HUES6 (cell line): ENCODE data around the gene ITIH6.

Experiments used
- H3K27ac ChIP-seq: 2 replicates; pipeline ENCODE4 v1.7.0; 2013; ENCODE audit warnings: low read depth, mild to moderate bottlenecking, low read length, inconsistent platforms
- H3K27me3 ChIP-seq: 2 replicates; pipeline ENCODE4 v1.6.1; 2013; ENCODE audit warnings: low read length; ENCODE audit not compliant: control insufficient read depth, insufficient read depth
- H3K36me3 ChIP-seq: 2 replicates; pipeline ENCODE4 v1.6.1; 2013; ENCODE audit warnings: low read length; ENCODE audit not compliant: control insufficient read depth, insufficient read depth
- H3K4me1 ChIP-seq: 2 replicates; pipeline ENCODE4 v1.6.1; 2013; ENCODE audit warnings: low read length; ENCODE audit not compliant: control insufficient read depth, insufficient read depth
- H3K4me3 ChIP-seq: 2 replicates; pipeline ENCODE4 v1.5.1; 2013; ENCODE audit warnings: low read depth, low read length
- H3K9ac ChIP-seq: one replicate; pipeline ENCODE4 v1.6.1; 2013; ENCODE audit warnings: mild to moderate bottlenecking, low read length
- H3K9me3 ChIP-seq: 2 replicates; pipeline ENCODE4 v1.6.1; 2013; ENCODE audit warnings: low read depth, low read length; ENCODE audit not compliant: control insufficient read depth, insufficient read depth

ITIH6 gene

DNA sequence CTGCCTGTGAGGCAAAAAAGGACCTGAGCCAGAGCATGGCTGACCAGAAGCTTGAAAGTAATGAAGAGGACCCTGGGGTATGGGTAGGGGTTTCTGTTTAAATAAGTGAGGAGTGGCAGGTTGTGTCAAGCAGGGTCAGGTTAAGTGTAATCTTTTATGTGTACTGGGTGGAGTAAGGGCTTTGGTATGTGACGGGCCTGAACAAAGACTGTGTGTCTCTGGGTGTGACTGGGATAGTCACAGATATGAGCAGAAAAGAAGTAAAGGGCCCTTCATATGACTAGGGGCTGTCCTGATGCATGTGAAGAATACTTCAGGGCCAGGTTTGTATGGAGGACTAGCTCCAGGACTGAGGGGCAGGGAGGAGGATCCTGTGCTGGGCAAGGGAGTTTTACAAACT lies 82.4 kb downstream of the ITIH6 start:
- no peak overlapping the region for H3K9ac ChIP-seq
- H3K4me3 ChIP-seq: no peak overlapping the region
- H3K27ac ChIP-seq: no peak overlapping the region
- H3K9me3 ChIP-seq: peaks cover 8% of the 10 kb centered on the region; the same call in 1 of the 2 replicates
- H3K4me1 ChIP-seq: no peaks in the 10 kb centered on the region
- H3K27me3 ChIP-seq: no peaks in the 10 kb centered on the region
- no peaks in the 10 kb centered on the region for H3K36me3 ChIP-seq

DNA sequence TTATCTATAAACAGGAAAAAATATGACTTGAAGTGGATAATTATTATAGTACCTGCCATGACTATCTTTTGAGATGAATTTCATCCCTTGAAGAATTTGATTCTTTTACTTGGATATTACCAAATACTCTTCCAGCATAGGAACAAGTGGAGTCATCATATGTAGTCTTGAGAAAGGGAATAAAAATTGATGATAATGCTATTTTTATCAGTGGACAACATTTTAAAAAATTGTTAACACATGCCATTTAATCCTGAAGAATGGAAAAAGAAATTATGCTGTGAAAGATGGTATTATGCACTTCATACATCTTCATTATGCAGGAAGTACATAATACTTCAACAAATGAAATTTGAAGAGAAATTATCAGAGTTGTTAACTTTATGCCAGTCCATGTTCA lies 83.6 kb downstream of the ITIH6 start:
- H3K9ac ChIP-seq: no peak overlapping the region
- H3K9me3 ChIP-seq: peaks cover 8% of the 10 kb centered on the region; the same call in 1 of the 2 replicates
- no peaks in the 10 kb centered on the region for H3K27me3 ChIP-seq
- no peaks in the 10 kb centered on the region for H3K4me1 ChIP-seq
- no peak overlapping the region for H3K4me3 ChIP-seq
- H3K36me3 ChIP-seq: no peaks in the 10 kb centered on the region
- H3K27ac ChIP-seq: no peak overlapping the region

DNA sequence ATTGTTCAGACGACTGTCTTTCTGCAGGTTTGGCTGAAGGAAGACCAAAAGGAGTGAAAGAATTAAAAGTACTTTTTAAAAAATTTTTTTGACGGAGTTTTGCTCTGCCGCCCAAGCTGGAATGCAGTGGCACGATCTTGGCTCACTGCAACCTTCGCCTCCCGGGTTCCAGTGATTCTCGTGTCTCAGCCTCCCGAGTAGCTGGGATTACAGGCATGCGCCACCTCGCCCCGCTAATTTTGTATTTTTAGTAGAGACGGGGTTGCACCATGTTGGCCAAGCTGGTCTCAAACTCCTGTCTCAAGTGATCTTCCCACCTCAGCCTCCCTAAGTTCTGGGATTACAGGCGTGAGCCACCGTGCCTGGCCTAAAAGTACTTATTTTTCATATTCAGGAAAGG lies 86.3 kb downstream of the ITIH6 start:
- Histone ChIP-seq H3K36me3 (no peaks in the 10 kb centered on the region), H3K9ac (no peak overlapping the region), H3K27ac (no peak overlapping the region), H3K4me3 (no peak overlapping the region), H3K4me1 (no peaks in the 10 kb centered on the region), H3K9me3 (peaks cover 8% of the 10 kb centered on the region; the same call in 1 of the 2 replicates), H3K27me3 (no peaks in the 10 kb centered on the region)

DNA sequence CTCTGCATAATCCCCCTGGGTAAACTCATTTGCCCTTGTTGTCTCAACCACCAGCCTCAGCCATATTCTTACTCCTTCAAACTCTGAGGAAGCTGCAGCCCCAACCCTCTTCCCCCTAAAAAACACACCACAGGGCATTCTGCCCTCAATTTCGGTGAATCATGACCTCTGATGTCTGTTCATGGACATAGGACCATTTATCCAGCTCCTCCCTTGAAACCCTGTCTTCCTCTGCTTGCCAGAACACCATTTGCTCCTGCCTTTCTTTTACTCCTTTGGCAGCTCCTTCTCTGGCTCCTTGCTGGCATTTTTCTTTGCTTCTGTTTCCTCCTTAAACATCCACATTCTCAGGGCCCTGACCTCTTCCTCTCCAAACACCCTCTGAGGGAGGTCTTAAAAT lies 87.1 kb downstream of the ITIH6 start:
- Histone ChIP-seq H3K9me3 (peaks cover 8% of the 10 kb centered on the region; the same call in 1 of the 2 replicates), H3K4me1 (no peaks in the 10 kb centered on the region), H3K9ac (no peak overlapping the region), H3K27me3 (no peaks in the 10 kb centered on the region), H3K27ac (no peak overlapping the region), H3K36me3 (no peaks in the 10 kb centered on the region), H3K4me3 (no peak overlapping the region)

DNA sequence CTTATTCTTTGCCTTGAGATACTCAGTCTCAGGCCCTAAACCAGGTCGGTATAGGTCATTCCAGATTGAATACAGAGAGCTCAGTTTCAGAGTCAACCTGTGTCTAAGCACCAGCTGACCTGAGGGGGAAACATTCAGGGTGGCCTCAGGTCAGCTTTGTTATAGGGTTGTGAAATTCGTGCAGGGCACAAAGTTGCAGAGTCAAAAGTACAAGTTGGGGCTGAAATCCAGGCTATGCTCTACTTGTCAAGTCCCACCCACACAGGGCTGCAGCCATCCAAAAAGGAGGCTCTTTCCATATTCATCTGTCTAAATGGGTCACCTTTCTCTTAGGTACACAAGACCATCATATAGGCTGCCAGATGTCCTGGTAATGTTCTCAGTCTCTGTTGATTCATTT lies 89.7 kb downstream of the ITIH6 start:
- Histone ChIP-seq H3K9me3 (peaks cover 5% of the 10 kb centered on the region; the same call in 1 of the 2 replicates), H3K27ac (no peak overlapping the region), H3K27me3 (no peaks in the 10 kb centered on the region), H3K9ac (no peak overlapping the region), H3K4me3 (no peak overlapping the region), H3K4me1 (no peaks in the 10 kb centered on the region), H3K36me3 (no peaks in the 10 kb centered on the region)
